NCI-H2196 (cell line): ENCODE data around the gene LSAMP.

Source experiments
- DNase-seq: peaks from one replicate; lab custom pipeline; 2025; ENCODE audit not compliant: unreplicated experiment; lab: John Stamatoyannopoulos, UW

Gene LSAMP

DNA sequence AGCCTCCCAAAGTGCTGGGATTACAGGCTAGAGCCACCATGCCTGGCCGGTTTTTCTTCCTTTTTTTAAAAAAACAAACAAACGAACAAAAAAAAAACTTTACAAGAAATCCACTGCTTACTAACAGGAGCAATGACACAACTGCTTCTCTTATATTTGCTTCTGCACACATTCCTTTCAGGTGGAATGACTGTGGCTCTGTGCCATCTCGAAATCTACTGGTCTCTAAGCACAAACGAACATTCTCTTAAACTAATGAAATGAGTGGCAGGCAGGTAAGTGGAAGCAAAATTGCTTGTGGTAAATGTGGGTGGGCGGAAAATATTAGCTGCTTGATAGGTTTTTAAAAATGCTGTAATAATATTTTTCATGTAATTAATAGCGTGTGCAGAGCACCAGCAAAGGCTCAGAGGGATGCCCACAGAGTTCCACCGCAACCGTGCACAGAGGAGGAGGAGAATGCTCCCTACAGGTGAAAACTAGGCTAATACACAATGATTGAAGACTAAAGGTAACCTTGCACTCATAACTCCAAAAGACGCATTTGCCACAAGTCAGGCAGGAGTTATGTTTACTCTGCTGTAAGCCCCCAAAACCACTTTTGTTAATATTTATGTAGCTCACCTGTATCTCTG is 77.4 kb downstream of the LSAMP start:
- no peak for DNase-seq

DNA sequence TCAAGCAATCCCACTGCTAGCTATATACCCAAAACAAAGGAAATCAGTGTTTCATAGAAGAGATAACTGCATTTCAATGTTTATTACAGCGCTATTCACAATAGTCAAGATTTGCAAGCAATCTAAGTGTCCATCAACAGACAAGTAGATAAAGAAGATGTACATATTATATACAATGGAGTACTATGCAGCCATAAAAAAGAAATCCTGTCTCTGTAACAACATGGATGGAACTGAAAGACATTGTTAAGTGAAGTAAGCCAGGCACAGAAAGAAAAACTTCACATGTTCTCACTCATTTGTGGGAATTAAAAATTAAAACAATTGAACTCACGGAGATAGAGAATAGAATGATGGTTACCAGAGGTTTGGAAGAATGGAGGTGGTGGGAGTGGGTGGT is 89.2 kb downstream of the LSAMP start:
- no peak for DNase-seq

DNA sequence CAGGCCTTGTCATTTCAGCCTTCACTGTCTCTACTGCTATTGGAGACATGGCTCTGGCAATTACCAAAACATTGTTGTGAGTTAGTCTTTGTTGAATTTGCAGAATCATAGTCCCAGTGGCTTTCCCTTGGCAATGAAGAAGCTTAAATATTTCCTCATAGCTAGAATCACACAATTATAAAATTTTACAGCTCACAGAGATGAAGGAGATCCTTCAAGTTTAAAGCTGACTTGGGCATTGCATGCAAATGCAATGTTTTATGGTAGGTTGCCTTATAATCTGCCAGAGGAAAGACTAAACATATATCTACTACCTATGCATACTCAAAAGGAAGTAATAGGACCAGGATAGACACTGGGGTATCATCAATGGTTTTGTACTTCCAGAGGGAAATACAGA is 90.9 kb downstream of the LSAMP start:
- DNase-seq, result no peak

DNA sequence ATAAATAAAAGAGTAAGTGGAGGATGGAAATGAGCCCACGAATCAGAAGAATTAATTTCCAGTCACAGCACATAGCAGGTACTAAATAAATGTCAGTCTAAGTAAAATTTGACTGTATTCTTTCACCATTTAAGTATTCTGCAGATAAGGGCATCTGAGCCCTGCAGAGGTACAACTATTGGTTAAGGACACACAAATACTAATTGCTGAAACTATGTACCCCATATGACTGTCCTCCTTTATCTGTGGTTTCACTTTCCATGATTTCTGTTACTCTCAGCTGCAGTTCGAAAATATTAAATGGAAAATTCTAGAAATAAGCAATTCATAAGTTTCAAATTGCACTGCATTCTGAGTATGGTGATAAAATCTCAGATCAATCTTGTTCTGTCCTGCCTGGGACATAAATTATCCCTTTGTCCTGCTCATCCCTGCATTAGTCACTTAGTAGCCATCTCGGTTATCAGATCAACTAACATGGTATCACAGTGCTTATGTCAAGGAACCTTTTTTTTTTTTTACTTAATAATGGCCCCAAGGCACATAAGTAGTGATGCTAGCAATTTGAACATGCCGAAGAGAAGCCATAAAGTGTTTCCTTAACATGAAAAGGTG is 95.1 kb downstream of the LSAMP start:
- no peak for DNase-seq

DNA sequence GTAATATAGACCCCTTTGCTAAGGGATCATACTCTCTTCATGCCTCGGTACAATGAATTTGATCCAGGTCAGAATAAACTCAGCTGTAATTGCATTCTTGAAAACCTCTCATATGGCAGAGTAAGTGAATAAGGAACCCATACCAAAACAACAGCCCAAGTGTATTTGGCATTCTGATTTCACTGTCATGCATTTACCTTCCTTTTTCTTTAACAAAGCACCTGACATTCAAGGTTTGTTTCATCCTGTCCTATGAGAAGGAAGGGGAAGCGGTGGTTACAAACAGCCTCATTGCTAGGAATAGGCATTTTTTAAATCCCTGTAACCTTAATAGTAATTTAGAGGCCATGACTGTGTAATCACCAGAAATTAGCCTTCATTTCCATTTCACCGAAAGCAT is 97.1 kb downstream of the LSAMP start:
- no peak for DNase-seq

DNA sequence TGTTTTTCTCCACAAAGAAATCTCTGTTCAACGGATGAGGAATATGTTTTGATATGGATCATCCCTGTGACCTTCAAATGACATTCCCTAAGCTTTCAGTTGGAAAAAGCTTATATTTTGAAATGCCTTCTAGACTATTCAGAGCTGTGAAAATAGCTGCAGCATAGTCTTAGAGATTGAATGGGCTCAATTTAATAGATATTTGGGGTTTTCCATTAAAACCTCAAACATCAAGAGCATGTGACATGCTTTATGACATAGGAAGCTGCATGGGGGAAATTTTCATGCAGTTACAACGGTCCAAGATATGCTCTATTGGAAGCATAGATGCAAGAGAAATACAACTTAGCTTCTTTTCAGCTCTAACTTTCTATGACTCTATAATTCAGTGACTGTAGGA is 102.8 kb downstream of the LSAMP start:
- DNase-seq, result no peak

DNA sequence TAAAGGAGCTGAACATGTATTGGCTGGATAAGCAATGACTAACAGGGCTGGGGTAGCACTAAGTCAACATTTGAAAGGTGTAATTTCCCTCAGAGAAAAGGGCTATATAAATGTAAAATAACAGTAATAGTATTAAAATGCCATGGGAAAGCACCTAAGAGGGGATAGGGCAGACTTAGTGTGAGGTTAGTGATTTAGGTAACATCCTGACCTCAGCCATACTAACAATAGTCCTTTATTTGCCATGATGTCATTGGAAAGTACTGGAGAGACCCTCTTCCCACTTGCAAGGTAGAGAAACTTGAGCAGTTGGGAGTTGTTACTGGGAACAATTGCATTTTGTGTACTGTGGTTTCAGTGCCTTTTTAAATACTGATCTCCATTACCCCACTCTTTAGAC is 103.4 kb downstream of the LSAMP start:
- DNase-seq, result no peak

DNA sequence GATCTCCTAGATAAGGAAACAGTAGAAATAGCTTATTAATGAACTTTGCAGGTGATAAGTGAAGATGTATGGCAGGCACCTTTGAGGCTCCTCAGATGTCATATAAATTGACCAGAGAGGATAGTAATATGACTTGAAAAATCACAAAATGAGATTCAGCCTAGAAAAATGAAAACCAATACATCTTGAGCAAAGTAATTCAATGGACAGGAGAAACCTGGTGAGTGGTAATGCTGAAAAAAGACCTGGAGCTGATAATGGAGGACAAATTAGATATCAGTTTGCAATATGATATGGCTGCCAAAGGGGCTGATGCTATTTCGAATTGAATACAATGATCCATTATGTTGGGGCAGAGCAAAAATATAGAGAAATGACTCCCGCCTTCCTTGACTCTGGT is 103.9 kb downstream of the LSAMP start:
- DNase-seq, result no peak

DNA sequence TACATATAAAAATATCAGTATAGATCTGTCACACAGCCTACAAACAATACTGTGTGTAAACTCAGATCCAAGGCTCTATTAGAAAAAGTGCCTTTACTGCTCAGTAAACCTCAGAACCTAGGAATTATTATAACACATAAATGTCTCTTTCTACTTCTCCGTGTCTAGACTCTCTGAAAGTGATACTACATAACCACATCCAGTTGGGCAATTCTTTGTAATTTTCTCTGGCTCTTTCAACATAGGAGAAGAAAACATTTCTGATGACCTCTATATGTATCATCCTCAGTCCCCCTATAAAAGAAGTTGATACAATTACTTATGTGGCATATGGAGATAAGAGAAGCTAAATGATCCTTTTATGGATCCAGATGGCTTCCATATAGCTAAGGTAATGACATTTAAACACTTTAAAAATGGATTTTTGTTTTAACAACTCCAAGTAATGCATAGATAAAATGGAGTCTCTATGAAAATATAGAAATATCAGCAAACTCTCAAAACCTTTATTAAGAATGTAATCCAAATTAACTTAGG is 104.5 kb downstream of the LSAMP start:
- no peak for DNase-seq

DNA sequence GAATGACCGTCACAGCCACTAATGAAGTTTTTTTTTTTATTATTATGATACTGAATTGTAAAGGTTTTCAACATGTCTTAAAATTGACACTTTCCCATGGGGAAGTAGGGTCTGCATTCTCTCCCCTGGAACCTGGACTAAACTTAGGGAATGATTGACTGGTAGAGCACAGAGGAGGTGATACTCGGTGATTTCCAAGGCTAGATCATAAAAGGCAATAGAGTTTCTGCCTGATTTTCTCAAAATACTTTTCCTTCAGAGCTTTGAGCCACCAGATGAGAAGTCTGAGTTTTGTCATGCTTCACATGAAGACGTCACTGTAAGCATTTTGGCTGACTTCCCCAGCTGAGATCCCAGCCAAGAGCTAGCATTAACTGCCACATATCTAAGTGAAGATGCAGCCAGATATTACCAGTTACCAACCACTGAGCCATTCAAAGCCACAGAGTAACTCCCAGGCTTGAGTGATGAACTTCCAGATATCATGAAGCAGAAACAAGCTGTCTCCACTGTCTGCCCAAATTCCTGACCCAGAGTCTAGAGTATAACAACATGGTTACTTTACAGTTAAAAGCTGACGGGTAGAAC is 105.8 kb downstream of the LSAMP start:
- no peak for DNase-seq

DNA sequence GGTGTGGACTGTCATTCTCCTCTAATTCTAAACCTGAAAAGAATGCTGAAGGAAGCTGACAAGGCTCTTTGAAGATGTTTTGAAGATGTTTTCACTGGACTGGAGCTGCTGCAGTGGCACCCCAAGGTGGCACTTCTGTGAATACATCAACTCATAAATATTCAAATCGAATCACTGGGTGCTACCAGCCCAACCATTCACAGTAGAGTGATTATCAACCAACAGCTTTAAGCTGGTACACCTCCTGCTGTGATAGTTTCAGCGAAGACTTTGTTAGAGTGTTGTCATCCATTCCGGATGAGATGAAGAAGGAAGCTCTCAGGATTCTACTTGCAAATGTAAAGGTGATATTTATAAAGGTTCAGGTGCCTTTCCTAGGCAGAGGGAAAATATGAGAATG is 106.6 kb downstream of the LSAMP start:
- no peak for DNase-seq

DNA sequence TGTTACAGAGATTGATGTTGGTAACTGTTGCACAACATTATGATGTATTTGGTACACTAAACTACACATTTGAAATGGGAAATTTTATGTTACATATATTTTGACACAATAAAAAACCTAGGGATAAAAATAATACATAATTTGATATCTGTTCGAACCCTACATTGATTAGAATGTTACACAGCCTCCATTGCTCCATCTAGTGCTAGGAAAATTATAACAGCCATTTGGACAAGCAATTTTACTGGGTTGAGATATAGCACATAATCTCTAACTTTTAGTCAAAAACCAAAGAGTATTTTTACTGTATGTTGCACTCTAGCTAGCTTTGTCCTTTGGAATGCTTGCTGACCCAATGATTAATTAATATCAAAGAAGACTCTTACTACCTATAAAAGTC is 108.1 kb downstream of the LSAMP start:
- no peak for DNase-seq

DNA sequence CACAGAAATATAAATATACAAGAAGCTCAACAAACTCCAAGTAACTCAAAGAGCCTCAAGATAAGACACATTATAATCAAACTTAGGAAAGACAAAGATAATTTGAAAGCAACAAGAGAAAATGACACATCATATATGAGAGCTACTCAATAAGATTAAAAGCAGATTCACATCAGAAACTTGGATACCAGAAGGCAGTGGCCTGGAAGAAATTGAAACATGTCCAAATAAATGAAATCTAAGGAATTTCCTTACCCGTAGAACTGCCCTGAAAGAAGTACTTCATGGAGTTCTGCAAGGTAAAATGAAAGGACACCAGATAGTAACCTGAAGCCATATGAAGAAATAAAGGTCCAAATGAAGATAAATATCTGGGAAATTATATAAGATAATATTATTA is 113.9 kb downstream of the LSAMP start:
- DNase-seq, result no peak

DNA sequence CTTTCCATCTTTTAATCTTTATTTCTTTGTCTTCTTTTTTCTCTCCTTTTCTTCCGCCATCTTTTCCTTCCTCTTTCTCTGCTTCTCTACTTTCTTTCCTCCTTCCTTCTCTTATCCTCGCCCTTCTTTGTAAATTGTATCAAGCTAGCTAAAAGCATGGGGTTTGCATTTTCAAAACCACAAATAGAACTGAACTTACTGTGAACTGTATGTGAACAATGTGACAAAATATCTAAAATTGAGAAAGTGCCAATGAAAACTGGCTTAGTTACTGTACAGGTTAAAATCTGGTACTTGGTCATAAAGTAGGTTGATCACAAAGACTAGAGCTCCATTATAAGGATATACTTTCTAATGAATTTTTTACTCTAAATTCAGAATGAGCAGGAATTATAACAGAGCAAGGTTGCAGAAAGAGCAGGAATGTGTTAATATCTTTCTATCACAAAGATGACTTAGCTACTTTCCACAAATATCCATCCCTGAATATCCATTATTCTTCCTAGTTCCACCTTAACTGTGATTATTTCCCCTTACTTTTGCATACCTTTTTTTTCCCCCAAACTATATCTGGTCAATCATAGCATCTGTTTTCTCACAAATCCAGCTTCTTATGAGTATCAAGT is 122.4 kb downstream of the LSAMP start:
- no peak for DNase-seq

DNA sequence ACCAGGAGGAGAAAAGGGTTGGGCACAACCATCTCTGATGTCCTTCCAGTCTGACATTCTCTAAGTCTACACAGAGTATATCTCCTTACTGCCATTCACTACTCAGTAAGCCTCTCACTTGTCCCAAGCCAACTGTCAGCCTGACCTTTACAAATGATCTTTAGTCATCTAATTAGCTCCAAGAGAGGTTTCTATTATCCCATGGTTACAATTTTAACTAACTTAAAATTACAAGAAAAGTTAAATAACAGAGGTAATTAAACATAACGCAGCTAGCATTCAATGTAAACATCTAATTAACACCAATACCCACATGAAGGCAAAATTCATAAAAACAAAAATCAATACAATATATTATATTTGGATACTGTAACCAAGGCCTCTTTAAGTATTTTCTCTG is 126.9 kb downstream of the LSAMP start:
- no peak for DNase-seq

DNA sequence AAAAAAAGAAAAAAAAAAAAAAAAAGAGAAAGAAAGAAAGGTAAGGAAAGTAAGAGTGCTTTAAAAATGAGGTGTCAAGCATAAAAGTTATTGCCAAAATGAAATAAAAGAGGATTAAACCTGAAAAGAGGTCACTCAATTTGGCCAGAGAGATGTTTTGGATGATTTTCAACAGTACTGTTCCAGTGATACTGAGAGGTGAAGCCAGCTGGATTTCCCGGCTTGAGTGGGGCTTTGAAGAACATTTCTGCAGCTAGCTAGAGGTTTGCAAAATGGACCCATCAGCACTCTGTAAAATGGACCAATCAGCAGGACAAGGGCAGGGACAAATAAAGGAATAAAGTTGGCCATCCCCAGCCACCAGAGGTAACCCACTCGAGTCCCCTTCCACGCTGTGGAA is 128.5 kb downstream of the LSAMP start:
- no peak for DNase-seq

DNA sequence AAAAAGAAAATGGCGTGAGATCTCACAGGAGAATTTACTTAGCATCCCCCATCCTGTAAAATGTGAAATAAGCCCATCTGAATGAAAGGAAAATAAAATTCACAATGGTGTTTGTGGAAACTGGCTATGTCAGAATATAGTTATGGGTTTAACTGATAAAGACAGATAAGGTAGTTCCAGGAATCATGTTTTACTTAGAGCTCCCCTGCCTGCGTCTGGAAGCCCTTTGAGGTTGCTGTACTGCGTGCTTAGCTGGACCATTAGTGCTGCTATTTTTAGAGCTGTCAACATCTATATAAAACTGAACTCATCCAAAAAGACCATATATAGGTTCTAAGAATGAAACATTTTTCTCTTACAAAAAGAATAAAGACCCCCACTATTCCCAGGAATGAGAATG is 130.8 kb downstream of the LSAMP start:
- DNase-seq, result no peak

DNA sequence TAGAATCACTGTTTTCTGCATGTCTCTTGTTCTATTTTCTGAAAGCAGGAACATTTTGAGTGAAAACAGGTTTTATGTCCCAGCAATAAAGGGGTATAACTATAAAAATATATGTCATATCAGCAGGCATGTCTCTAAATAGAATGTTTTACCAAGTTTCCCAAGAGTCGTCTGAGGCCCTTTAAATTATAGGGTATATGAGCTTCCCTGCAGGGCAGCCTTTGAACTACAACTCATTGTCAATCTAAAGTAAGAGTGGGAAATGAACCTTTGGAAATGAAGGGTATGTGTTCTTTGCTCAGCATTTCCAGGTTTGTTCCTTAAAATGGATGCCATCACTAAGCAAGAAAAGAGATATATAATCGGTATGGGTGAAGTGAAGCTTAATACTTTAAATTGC is 138.6 kb downstream of the LSAMP start:
- no peak for DNase-seq

DNA sequence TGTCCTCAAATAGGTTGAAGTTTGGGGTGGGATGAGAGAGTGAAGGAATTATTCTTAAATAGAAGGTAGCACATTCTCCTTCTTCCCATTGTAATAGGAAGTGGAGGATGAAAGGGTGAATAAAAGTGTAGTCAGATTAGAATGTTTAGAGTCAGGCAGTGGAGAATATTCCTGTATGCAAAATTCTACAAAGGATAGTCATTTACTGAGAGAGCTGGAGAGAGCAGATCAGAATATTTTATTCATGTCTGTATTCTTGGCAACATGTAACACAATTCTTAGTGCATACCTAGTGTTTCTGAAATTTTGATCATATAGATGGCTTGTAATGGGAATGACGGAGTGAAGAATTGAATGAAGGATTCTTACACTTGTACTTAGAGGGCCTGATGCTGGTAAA is 139.1 kb downstream of the LSAMP start:
- no peak for DNase-seq

DNA sequence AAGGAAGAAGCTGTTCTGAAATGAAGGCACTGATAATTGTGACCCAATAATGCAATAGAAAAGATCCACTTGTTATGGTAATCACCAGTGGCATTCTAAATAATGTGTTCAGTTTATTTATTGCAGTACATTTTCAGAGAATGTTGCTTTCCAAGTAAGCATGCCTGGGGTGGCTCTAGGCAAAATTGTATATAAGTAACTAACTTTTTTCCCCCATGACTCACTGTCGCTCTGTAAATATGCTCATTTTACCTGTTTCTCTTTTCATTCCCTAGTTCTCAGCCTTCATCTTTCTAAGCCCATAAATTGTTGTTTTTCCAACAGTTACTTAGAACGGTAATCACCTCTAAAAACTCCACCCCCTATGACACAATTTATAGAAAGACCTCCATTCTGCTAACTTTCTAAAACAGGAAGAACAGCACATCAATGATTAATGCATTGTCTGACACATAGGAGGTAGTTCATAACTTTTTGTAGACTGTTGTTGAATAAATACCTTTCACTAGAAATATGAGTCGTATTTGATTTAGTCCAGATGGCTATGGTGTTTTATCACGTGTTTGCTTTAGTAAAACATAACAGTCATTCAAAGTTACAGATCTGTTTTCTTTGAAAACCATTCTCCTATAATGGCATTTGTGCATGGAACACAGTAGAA is 143.1 kb downstream of the LSAMP start:
- DNase-seq, result no peak

DNA sequence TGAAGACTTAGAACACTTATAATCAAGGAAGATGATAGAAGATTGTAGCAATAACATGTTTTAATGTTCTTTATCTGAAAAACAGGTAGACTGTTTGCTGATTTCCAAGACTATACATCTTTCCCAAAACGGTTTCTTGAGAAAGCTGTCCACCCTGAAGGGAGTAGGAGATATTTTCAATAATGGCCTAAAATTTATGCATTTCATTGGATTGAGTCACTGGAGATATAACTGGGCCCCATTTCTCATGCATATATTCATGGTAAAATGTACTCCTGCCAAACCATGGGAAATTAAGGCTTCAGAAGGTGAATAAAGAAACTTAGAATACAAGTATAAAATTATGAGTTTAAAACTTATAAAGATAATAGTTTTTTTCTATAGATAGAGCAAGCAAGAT is 143.9 kb downstream of the LSAMP start:
- DNase-seq, result no peak

DNA sequence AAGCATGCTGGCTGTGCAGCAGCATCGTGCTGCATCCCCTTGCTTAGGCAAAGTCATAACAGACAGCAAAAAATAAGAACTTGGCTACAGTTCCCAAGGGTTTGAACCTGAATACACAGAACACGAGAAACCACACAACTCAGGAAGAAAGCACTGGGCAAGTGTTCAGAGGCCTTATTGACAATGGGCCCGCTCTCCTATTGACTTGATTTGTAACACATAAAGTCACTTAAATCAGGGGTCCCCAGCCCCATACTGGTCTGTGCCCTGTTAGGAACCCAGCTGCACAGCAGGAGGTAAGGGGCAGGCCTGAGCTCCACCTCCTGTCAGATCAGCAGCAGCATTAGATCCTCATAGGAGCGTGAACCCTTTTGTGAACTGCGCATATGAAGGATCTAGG is 145.1 kb downstream of the LSAMP start:
- DNase-seq, result no peak
